Spleen (tissue), 7 donors: ENCODE results near the gene KCTD13.

ENCODE experiments used
- CTCF ChIP-seq, 11 experiments: fragments of 200-600 bp in 7 of 11; fragments of 450-650 bp in 4 of 11; sonication (generic) in 4 of 11; IDR thresholded peaks in 8 of 11; conservative IDR thresholded peaks in 3 of 11; 1 replicate in 7 of 11; 2 replicates in 4 of 11; pipeline versions ENCODE4 v1.4.0 to v1.8.0; 2016 to 2021; ENCODE audit warnings: antibody characterized with exemption in 11 of 11, inconsistent platforms in 4 of 11, mild to moderate bottlenecking in 1 of 11
- POLR2A ChIP-seq, 3 donors: fragments of 450-650 bp; IDR thresholded peaks; one replicate each; pipeline ENCODE4 v1.5.1; 2017; ENCODE audit warnings: antibody characterized with exemption in 3 of 3, mild to moderate bottlenecking in 1 of 3
- POLR2AphosphoS5 ChIP-seq, 3 donors: sonication (generic); formaldehyde crosslinking; IDR thresholded peaks; one replicate each; pipeline ENCODE4 v1.5.1; 2017; ENCODE audit warnings: antibody characterized with exemption in 3 of 3
- donor health status: DM: no; HTN: no; CAD: no; lungs with moderate emphysema.
- donor health status: DM: no; HTN: no; CAD: no.
- donor health status: DM: no; HTN: no; CAD: no.

GRCh38 chr16:29968205-29968604, 42.2 kb upstream of the KCTD13 start:
- TF ChIP-seq CTCF (IDR thresholded peaks at IDR 0.05 in 8 of 11, conservative IDR thresholded peaks at IDR 0.05 in 3 of 11) (no peak), POLR2A (IDR thresholded peaks at IDR 0.05) (no peak), POLR2AphosphoS5 (IDR thresholded peaks at IDR 0.05) (no peak)
